IPS-20b (cell line): ENCODE data around the gene PRDM16.
"Not testable (repeated sequence)": the region's sequence is repeated elsewhere in the genome, so short reads cannot be mapped to it uniquely, and the experiment has no call there.

Experiments used
- H3K27ac ChIP-seq: one replicate; pipeline ENCODE4 v1.5.1; 2013; ENCODE audit warnings: low read length
- H3K27me3 ChIP-seq: 2 replicates; pipeline ENCODE4 v1.6.1; 2013; ENCODE audit warnings: mild to moderate bottlenecking, low read length, inconsistent platforms; ENCODE audit not compliant: insufficient read depth
- H3K36me3 ChIP-seq: 2 replicates; pipeline ENCODE4 v1.6.1; 2013; ENCODE audit warnings: low read depth, mild to moderate bottlenecking, inconsistent platforms, low read length, moderate library complexity; ENCODE audit not compliant: insufficient read depth
- H3K4me1 ChIP-seq: 2 replicates; pipeline ENCODE4 v1.6.1; 2013; ENCODE audit warnings: mild to moderate bottlenecking, control low read depth, inconsistent platforms, low read length, moderate library complexity; ENCODE audit not compliant: insufficient read depth
- H3K4me3 ChIP-seq: 2 replicates; pipeline ENCODE4 v1.5.1; 2013; ENCODE audit warnings: mild to moderate bottlenecking, low read length, inconsistent platforms
- H3K9ac ChIP-seq: 2 replicates; pipeline ENCODE4 v1.6.1; 2013; ENCODE audit warnings: low read depth, mild to moderate bottlenecking, inconsistent platforms, low read length, moderate library complexity
- H3K9me3 ChIP-seq: 2 replicates; pipeline ENCODE4 v1.6.1; 2013; ENCODE audit warnings: mild to moderate bottlenecking, low read depth, low read length, inconsistent platforms; ENCODE audit not compliant: insufficient read depth

Gene PRDM16

GRCh38 chr1:3231826-3232225, 162.8 kb downstream of the PRDM16 start:
- no peaks in the 10 kb centered on the region for H3K36me3 ChIP-seq
- no peak overlapping the region for H3K4me3 ChIP-seq
- no peaks in the 10 kb centered on the region for H3K4me1 ChIP-seq
- H3K9me3 ChIP-seq = no peaks in the 10 kb centered on the region
- H3K9ac ChIP-seq = no peak overlapping the region
- no peak overlapping the region for H3K27ac ChIP-seq
- H3K27me3 ChIP-seq = no peaks in the 10 kb centered on the region

GRCh38 chr1:3233031-3233430, 164.0 kb downstream of the PRDM16 start:
- no peaks in the 10 kb centered on the region for H3K36me3 ChIP-seq
- H3K4me3 ChIP-seq = no peak overlapping the region
- H3K27ac ChIP-seq = no peak overlapping the region
- no peaks in the 10 kb centered on the region for H3K4me1 ChIP-seq
- H3K9me3 ChIP-seq = no peaks in the 10 kb centered on the region
- no peaks in the 10 kb centered on the region for H3K27me3 ChIP-seq
- H3K9ac ChIP-seq = no peak overlapping the region

GRCh38 chr1:3233551-3233950, 164.5 kb downstream of the PRDM16 start:
- Histone ChIP-seq H3K4me3 (no peak overlapping the region), H3K9ac (no peak overlapping the region), H3K27me3 (no peaks in the 10 kb centered on the region), H3K9me3 (no peaks in the 10 kb centered on the region), H3K27ac (no peak overlapping the region), H3K36me3 (no peaks in the 10 kb centered on the region), H3K4me1 (no peaks in the 10 kb centered on the region)

- no peak overlapping the region for H3K4me3 ChIP-seq
- H3K9ac ChIP-seq = no peak overlapping the region
- H3K27me3 ChIP-seq = no peaks in the 10 kb centered on the region
- no peaks in the 10 kb centered on the region for H3K4me1 ChIP-seq
- no peak overlapping the region for H3K27ac ChIP-seq
- no peaks in the 10 kb centered on the region for H3K9me3 ChIP-seq
- no peaks in the 10 kb centered on the region for H3K36me3 ChIP-seq
Observed at GRCh38 chr1:3234281-3234680, 165.3 kb downstream of the PRDM16 start.

- H3K27ac ChIP-seq = no peak overlapping the region
- no peaks in the 10 kb centered on the region for H3K27me3 ChIP-seq
- H3K36me3 ChIP-seq = no peaks in the 10 kb centered on the region
- no peaks in the 10 kb centered on the region for H3K9me3 ChIP-seq
- no peaks in the 10 kb centered on the region for H3K4me1 ChIP-seq
- no peak overlapping the region for H3K4me3 ChIP-seq
- no peak overlapping the region for H3K9ac ChIP-seq
Observed at GRCh38 chr1:3234956-3235355, 166.0 kb downstream of the PRDM16 start.

- Histone ChIP-seq H3K4me3 (no peak overlapping the region), H3K9me3 (no peaks in the 10 kb centered on the region), H3K36me3 (no peaks in the 10 kb centered on the region), H3K27ac (no peak overlapping the region), H3K9ac (no peak overlapping the region), H3K27me3 (no peaks in the 10 kb centered on the region), H3K4me1 (no peaks in the 10 kb centered on the region)
Observed at GRCh38 chr1:3235496-3235895, 166.5 kb downstream of the PRDM16 start.

GRCh38 chr1:3236361-3236760, 167.4 kb downstream of the PRDM16 start:
- no peaks in the 10 kb centered on the region for H3K36me3 ChIP-seq
- H3K4me1 ChIP-seq = no peaks in the 10 kb centered on the region
- H3K9ac ChIP-seq = no peak overlapping the region
- no peak overlapping the region for H3K27ac ChIP-seq
- no peaks in the 10 kb centered on the region for H3K9me3 ChIP-seq
- H3K27me3 ChIP-seq = no peaks in the 10 kb centered on the region
- H3K4me3 ChIP-seq = no peak overlapping the region

- Histone ChIP-seq H3K9me3 (no peaks in the 10 kb centered on the region), H3K27me3 (no peaks in the 10 kb centered on the region), H3K4me3 (no peak overlapping the region), H3K4me1 (no peaks in the 10 kb centered on the region), H3K9ac (no peak overlapping the region), H3K36me3 (no peaks in the 10 kb centered on the region), H3K27ac (no peak overlapping the region)
Observed at GRCh38 chr1:3236955-3237354, 168.0 kb downstream of the PRDM16 start.

GRCh38 chr1:3237570-3237969, 168.6 kb downstream of the PRDM16 start:
- Histone ChIP-seq H3K9me3 (no peaks in the 10 kb centered on the region), H3K36me3 (no peaks in the 10 kb centered on the region), H3K27me3 (no peaks in the 10 kb centered on the region), H3K4me3 (no peak overlapping the region), H3K9ac (no peak overlapping the region), H3K4me1 (no peaks in the 10 kb centered on the region), H3K27ac (no peak overlapping the region)

GRCh38 chr1:3237994-3238702, 169.1 kb downstream of the PRDM16 start:
- Histone ChIP-seq H3K4me3 (no peak overlapping the region), H3K4me1 (no peaks in the 10 kb centered on the region), H3K9ac (no peak overlapping the region), H3K9me3 (no peaks in the 10 kb centered on the region), H3K36me3 (no peaks in the 10 kb centered on the region), H3K27ac (no peak overlapping the region), H3K27me3 (no peaks in the 10 kb centered on the region)

- H3K9ac ChIP-seq = no peak overlapping the region
- no peaks in the 10 kb centered on the region for H3K27me3 ChIP-seq
- no peak overlapping the region for H3K27ac ChIP-seq
Observed at GRCh38 chr1:3238703-3239278, 169.8 kb downstream of the PRDM16 start.

GRCh38 chr1:3239991-3240390, 171.0 kb downstream of the PRDM16 start:
- not testable (repeated sequence) for H3K36me3 ChIP-seq, H3K27me3 ChIP-seq, H3K4me3 ChIP-seq, H3K9ac ChIP-seq, H3K4me1 ChIP-seq, H3K27ac ChIP-seq, H3K9me3 ChIP-seq

More at GRCh38 chr1:3238703-3239278, 169.8 kb downstream of the PRDM16 start:
- H3K4me1 ChIP-seq = no peaks in the 10 kb centered on the region
- no peaks in the 10 kb centered on the region for H3K9me3 ChIP-seq
- H3K4me3 ChIP-seq = no peak overlapping the region
- H3K36me3 ChIP-seq = no peaks in the 10 kb centered on the region
